HG02970 (cell line): Measurements from ENCODE around the gene ANKH.

Source experiments
- ATAC-seq: cut with Tn5 transposase; IDR thresholded peaks from one replicate; pipeline ENCODE4 v1.9.1; 2021; ENCODE audit warnings: mild to moderate bottlenecking, moderate library complexity, moderate number of reproducible peaks; ENCODE audit not compliant: unreplicated experiment, low FRiP score

The ANKH gene

GRCh38 chr5:14672484-14673394, 198.8 kb downstream of the ANKH start:
- no peak for ATAC-seq

DNA sequence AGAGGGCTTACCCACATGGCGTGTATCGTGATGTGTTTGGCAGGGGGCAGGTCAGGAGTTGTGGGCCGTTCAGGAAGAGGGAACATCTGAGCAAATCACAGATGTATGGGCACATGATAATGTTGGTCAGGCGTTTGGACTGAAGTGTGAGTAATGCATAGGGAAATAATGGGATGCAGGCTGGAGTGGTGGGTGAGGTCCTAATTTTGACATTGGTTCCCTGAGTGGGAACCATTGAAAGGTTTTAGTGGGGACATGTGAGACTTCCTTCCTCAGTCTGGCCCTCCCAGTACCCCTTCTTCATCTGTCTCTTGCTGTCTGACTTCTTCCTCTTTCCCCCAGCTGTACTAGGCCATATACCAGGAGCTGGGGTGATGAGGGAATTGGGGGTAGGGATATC, 199.5 kb downstream of the ANKH start:
- no peak for ATAC-seq

- ATAC-seq = no peak
Measured at GRCh38 chr5:14671414-14671813, 200.2 kb downstream of the ANKH start.

DNA sequence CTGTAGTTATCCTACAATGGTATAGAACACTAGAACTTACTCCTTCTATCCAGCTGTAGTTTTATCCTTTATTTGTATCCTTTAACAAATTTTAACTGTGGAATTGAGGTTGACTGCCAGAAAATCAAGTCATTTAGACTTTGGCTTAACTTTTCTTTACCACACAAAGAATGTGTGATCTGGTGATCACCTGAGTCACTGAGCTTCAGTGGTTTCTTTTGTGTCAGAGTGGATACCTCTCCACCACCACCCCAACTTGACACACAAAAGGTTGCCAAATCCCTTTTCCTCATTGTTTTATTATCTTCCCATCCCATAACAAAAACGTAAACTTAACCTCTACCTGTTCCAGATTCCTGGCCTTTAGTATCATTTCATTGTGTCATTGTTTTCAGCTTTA, 201.6 kb downstream of the ANKH start:
- no peak for ATAC-seq

DNA sequence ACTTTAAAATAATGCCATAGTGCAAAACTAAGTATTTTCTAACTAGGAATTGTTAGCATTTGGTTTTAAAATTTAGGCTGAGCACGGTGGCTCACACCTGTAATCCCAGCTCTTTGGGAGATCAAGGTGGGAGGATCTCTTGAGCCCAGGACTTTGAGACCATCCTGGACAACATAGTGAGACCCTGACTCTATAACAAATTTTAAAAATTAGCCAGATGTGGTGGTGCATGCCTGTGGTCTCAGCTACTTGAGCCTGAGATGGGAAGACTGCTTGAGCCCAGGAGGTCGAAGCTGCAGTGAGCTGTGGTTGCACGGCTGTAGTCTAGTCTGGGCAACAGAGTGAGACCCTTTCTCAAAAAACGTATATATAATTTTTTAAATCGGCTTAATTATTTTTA, 202.2 kb downstream of the ANKH start:
- ATAC-seq = no peak

DNA sequence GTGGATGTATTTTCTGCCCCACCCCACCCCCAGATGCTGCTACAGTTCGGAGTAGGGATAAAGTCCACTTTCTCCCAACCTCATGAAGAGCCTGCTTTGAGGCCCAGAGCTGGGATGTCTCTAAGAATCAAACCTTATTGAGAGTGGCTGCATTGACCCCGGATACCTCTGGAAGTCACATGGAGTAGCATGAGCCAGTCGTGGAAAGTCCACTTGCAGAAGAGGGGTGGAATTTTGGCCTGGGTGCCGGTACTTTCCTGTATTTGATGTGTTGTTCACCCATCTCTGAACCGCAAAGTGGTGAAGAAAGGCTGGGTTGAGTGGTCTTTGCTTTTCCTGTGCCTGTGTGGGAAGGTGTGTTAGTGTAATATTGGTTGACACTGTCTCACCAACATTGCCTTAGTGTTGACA, 203.4 kb downstream of the ANKH start:
- ATAC-seq = no peak

GRCh38 chr5:14667770-14668169, 203.8 kb downstream of the ANKH start:
- ATAC-seq = no peak

- ATAC-seq = no peak
Measured at GRCh38 chr5:14667290-14667689, 204.3 kb downstream of the ANKH start.

GRCh38 chr5:14666357-14666756, 205.2 kb downstream of the ANKH start:
- no peak for ATAC-seq

DNA sequence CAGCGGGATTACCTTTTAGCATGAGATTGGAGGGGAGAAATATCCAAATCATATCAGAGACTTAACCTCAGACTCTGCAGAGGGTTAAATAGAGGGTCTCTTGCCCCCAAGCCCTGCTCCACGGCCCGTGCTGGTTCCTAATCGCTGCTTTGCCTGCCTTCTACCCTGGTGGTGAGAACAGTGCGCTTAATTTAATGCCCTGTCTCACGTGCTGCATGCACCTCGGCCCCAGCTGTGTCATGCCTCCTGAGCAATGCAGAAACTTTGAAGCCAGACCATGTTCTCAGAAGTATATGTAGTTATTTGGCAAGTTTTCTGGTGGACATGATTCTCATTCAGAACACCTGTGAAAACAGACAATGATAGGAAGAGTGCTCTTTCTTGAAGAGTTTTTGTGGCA, 205.6 kb downstream of the ANKH start:
- ATAC-seq = peak; percentile 39

DNA sequence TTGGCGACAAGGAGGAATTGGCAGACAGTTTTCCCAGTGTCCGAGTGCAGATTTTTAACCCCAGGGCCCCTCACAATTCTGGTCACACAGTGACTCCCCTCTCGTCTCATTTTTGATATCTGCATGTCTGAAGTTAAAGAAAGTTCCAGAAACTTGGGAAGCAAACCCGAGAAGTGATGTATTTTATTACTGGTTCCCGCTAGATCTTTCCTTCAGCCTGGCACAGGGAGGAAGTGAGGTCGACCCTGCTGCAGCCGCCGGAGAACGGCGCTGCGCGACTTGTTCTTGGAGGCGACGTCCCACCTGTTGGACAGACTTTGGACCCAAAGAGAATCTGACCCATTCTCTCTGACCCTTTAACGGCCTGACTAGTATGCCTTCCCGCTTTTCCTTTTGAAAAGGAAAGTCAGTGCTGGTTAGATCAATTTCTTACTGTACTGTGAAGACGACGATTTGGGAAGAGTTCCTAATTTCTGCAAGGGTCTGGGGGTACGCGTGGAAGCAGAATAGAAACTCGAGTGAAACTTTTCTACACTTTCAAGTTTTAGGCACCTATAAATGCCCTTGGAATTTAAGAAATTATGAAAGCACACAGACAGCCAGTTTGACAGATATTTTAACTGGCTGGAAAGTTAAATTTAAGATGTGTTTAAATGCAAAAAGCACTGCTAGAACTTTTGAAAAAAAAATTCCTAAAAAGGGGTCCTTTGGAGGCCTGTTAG, 206.3 kb downstream of the ANKH start:
- ATAC-seq = no peak

- peak; percentile 81 for ATAC-seq
Measured at GRCh38 chr5:14664270-14665100, 207.1 kb downstream of the ANKH start, which contains the start of gene OTULIN. Gene OTULIN, plus strand, starts transcription at chr5:14664718. Its CDS starts 108 bp downstream, at chr5:14664826.

- ATAC-seq = no peak
Measured at GRCh38 chr5:14663734-14664269, 207.8 kb downstream of the ANKH start.

DNA sequence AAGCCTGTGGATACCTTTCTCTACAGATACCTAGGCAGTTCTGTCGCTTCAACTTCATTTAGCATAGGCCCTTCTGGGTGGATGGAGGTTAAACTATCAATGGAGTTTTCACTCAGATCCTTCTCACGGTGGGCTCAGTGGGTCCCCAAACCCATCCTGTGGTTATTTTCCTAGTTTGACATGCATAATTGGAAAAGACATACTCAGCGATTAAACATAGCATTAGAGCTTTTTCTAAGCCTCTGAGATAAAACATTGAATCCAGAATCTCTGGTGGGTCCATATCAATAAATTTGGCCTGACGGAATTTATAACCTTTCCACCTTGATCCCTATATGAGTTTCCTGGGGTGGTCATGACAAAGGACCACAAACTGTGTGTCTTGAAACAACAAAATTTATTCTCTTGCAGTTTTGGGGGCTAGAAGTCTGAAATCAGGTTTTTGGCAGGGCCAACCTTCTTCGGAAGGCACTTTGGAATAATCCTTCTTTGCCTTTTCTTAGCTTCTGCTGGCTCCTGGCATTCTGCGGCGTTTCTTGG, 208.8 kb downstream of the ANKH start:
- ATAC-seq = no peak

DNA sequence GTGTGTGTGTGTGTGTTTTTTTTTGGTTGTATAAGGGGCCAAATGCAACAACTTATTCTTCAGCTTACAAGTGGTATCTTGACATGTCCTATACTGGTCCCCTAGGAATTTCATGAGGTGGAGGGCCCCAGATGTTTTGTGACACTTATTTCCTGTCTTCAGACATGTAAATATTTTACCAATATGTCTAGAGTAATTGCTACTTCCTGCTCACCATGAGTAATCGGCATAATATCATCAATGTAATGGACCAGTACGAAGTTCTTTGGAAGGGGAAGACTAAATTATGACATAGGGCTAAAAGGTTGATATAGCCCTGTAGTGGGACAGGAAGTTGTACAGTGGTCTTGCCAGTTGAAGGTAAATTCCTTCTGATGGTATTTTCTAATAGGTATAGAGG, 210.7 kb downstream of the ANKH start:
- ATAC-seq = no peak

DNA sequence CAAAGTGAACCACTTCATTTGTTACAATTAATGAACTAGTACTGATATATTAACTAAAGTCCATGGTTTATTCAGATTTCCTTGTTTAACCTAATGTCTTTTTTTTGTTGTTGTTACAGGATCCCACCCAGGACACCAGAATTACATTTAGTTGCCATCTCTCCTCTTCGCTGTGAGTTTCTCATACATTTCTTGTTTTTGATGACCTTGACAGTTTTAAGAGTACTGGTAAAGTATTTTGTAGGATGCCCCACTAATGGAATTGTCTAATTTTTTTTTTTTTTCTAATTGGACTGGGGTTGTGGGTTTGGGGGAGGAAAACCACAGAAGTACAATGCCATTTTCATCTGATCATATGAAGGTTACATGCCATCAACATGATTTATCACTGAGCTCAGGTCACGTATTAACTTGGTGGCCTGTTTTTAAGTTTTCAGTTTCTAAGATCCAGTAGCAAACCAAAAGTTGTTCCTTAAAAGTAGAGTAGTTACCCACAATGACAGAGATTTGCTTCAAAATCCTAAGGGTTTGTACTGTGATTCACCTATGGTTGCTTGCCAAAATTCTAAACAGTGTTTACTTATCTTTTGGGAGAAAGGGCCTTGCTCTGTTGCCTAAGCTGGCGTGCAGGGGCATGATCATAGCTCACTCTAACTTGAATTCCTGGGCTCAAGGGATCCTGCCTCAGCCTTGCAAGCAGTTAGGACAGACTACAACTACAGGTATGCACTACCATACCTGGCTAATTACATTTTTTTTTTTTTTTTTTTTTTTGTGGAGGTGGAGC, 211.6 kb downstream of the ANKH start:
- no peak for ATAC-seq

- ATAC-seq = no peak
Measured at GRCh38 chr5:14656898-14657297, 214.7 kb downstream of the ANKH start.

DNA sequence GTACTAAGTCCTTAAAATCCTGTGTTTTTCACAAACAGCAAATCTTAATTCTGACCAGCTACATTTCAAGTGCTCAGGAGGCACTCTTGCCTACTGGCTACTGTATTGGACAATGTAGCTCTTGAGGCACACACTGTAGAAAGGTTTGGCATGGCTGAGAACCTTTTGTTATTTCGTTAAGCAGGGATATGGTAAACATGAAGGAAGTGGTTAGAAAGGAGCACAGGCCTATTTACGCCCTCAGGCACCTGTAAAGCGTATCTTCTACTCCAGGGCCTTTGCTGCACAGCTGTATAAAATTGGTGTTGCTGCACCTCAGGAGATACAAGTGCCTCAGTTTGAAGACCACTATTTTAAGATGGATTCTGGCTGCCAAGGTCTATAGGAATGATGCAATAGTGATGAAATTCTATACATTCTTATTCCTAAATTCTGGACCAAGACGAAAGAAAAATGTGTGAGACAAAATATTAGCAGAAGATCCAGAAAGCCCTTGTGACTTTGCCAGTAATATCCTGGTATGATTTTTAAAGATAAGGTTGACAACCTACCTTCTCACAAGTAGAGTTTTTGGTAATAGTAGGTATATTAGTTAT, 216.3 kb downstream of the ANKH start:
- no peak for ATAC-seq
